Smooth muscle cell (in vitro differentiated cells): ENCODE results near the gene RBP5. TPM values are rescaled to one million over a fixed set of nuclear protein-coding genes. Genes with fewer than 3 reads are reported as not detected.

Experiments used
- DNase-seq: peaks from one replicate; lab custom pipeline; 2025; ENCODE audit not compliant: unreplicated experiment; lab: John Stamatoyannopoulos, UW
- H2AFZ ChIP-seq: fragments of 200-600 bp; sonication (generic); 2 replicates; pipeline ENCODE4 v1.6.0; 2016; ENCODE audit warnings: antibody characterized with exemption, low read depth, mild to moderate bottlenecking
- H3F3A ChIP-seq: fragments of 200-600 bp; sonication (generic); 2 replicates; pipeline ENCODE4 v1.6.0; 2017; ENCODE audit warnings: antibody characterized with exemption, low read depth
- H3K27ac ChIP-seq: fragments of 200-600 bp; sonication (generic); 2 replicates; pipeline ENCODE4 v1.5.1; 2016; ENCODE audit warnings: low read depth, mild to moderate bottlenecking
- H3K27me3 ChIP-seq: fragments of 200-600 bp; sonication (generic); 2 replicates; pipeline ENCODE4 v1.6.1; 2016; ENCODE audit warnings: low read depth, mild to moderate bottlenecking
- H3K36me3 ChIP-seq: fragments of 200-600 bp; sonication (generic); 2 replicates; pipeline ENCODE4 v1.5.1; 2016; ENCODE audit warnings: low read depth
- H3K4me1 ChIP-seq: fragments of 200-600 bp; sonication (generic); 2 replicates; pipeline ENCODE4 v1.5.1; 2016; ENCODE audit warnings: low read depth
- H3K4me2 ChIP-seq: fragments of 200-600 bp; sonication (generic); 2 replicates; pipeline ENCODE4 v1.6.0; 2016; ENCODE audit warnings: mild to moderate bottlenecking
- H3K4me3 ChIP-seq: fragments of 200-600 bp; sonication (generic); 2 replicates; pipeline ENCODE4 v1.5.1; 2016; ENCODE audit warnings: mild to moderate bottlenecking
- H3K79me2 ChIP-seq: fragments of 200-600 bp; sonication (generic); 2 replicates; pipeline ENCODE4 v1.6.0; 2016; ENCODE audit warnings: low read depth, mild to moderate bottlenecking
- H3K9ac ChIP-seq: fragments of 200-600 bp; sonication (generic); 2 replicates; pipeline ENCODE4 v1.6.0; 2016; ENCODE audit warnings: low read depth
- H3K9me3 ChIP-seq: fragments of 200-600 bp; sonication (generic); replicated peaks from 2 replicates; pipeline ENCODE4 v1.5.1; 2016; ENCODE audit warnings: low read depth
- H4K20me1 ChIP-seq: fragments of 200-600 bp; sonication (generic); 2 replicates; pipeline ENCODE4 v1.6.0; 2016; ENCODE audit warnings: low read depth
- CTCF ChIP-seq: fragments of 200-600 bp; sonication (generic); IDR thresholded peaks from 2 replicates; pipeline ENCODE4 v1.5.1; 2017; ENCODE audit warnings: borderline replicate concordance, mild to moderate bottlenecking, antibody characterized with exemption; ENCODE audit not compliant: insufficient read depth, poor library complexity, severe bottlenecking
- whole genome bisulfite sequencing: methylation state at CpG from one replicate; pipeline ENCODE4 v1.1.7; 2016; ENCODE audit warnings: low lambda C conversion rate; 5-methylcytosine and 5-hydroxymethylcytosine counted together
- polyA plus RNA-seq: library from polyadenylated mRNA; unstranded; fragments of >200 nt; fragmentation: Nextera tagmentation; extraction: Ambion mirVana; gene quantifications from 2 replicates; pipeline ENCODE4 v1.2.1, GENCODE V29; 2016
- total RNA-seq: library from RNA; depleted of rRNA; stranded (reverse); fragments of >200 nt; gene quantifications from 2 replicates; pipeline ENCODE4 v1.2.3, GENCODE V29; 2014

The RBP5 gene
- total and polyA plus RNA-seq, 2 experiments from 2014 or later: 0.21 TPM; not detected in 1

GRCh38 chr12:7156259-7157197, 27.8 kb upstream of the RBP5 start:
- no peak overlapping the region for H3K4me2 ChIP-seq
- H3K9ac ChIP-seq: no peak overlapping the region
- no peaks in the 10 kb centered on the region for H3F3A ChIP-seq
- no peak for DNase-seq
- TF ChIP-seq CTCF: no peak
- H3K4me3 ChIP-seq: no peak overlapping the region
- H3K27ac ChIP-seq: no peak overlapping the region
- no peaks in the 10 kb centered on the region for H3K9me3 ChIP-seq
- H3K36me3 ChIP-seq: no peaks in the 10 kb centered on the region
- H3K4me1 ChIP-seq: no peaks in the 10 kb centered on the region
- no peaks in the 10 kb centered on the region for H3K27me3 ChIP-seq
- no peaks in the 10 kb centered on the region for H4K20me1 ChIP-seq
- no peaks in the 10 kb centered on the region for H3K79me2 ChIP-seq
- no peak overlapping the region for H2AFZ ChIP-seq
- 93% methylated on average over 23 of the region's 24 CpGs for WGBS

GRCh38 chr12:7155471-7156034, 26.9 kb upstream of the RBP5 start:
- Histone ChIP-seq H3K27me3 (no peaks in the 10 kb centered on the region), H4K20me1 (no peaks in the 10 kb centered on the region), H3K27ac (no peak overlapping the region), H3K9me3 (no peaks in the 10 kb centered on the region), H3K4me3 (no peak overlapping the region), H3K9ac (no peak overlapping the region), H3K36me3 (no peaks in the 10 kb centered on the region), H3K4me1 (no peaks in the 10 kb centered on the region), H3K79me2 (no peaks in the 10 kb centered on the region), H3K4me2 (no peak overlapping the region), H2AFZ (no peak overlapping the region), H3F3A (no peaks in the 10 kb centered on the region)
- DNase-seq: no peak
- 87% methylated on average over 8 of the region's 8 CpGs for WGBS
- TF ChIP-seq CTCF: no peak

- no peak overlapping the region for H3K9ac ChIP-seq
- 84% methylated on average over 12 of the region's 12 CpGs for WGBS
- no peaks in the 10 kb centered on the region for H4K20me1 ChIP-seq
- H3K4me2 ChIP-seq: no peak overlapping the region
- H3K27me3 ChIP-seq: no peaks in the 10 kb centered on the region
- DNase-seq: no peak
- no peak overlapping the region for H3K27ac ChIP-seq
- no peaks in the 10 kb centered on the region for H3F3A ChIP-seq
- H3K4me1 ChIP-seq: no peaks in the 10 kb centered on the region
- TF ChIP-seq CTCF: no peak
- no peak overlapping the region for H3K4me3 ChIP-seq
- H3K9me3 ChIP-seq: no peaks in the 10 kb centered on the region
- H3K79me2 ChIP-seq: no peaks in the 10 kb centered on the region
- no peaks in the 10 kb centered on the region for H3K36me3 ChIP-seq
- H2AFZ ChIP-seq: no peak overlapping the region
Measured at GRCh38 chr12:7154901-7155470, 26.3 kb upstream of the RBP5 start.
